ENCODE results near the gene TIMM22. TPM values are rescaled to one million over a fixed set of nuclear protein-coding genes. Genes with fewer than 3 reads are reported as not detected.
A peak's percentile ranks its signal among the peaks of the same experiment; 100 is the strongest.
"Not testable (repeated sequence)": the region's sequence is repeated elsewhere in the genome, so short reads cannot be mapped to it uniquely, and the experiment has no call there.

Gene TIMM22
- total RNA-seq, 1 experiment from 2014 or later: 11.6 TPM

DNA sequence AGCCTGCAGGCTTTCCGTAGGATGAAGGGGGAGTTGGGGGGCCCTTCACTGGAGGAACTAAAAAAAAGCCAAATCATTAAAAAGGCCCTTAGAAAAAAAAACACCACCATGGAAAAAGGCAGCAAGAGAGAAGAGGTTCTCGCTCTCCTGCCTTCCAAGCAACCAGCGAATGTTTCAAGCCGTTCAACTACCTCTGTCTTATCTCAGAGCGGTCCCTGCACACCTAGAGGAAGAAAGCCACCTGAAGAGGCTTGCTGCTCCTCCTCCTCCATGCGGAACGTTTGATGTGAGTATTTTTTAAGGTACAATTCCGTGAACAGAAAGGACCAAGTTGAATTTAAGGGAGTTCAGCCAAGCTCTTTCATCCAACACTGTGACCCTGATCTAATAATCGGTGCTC, 26.6 kb upstream of the TIMM22 start:
- Histone ChIP-seq H3K79me2 (ENCODE audit: low read depth) (peaks cover 43% of the 10 kb centered on the region), H4K20me1 (ENCODE audit: insufficient read depth) (no peaks in the 10 kb centered on the region; the same call in none of the 2 replicates), H3F3A (ENCODE audit: insufficient read depth, low read depth) (peaks cover 29% of the 10 kb centered on the region), H2AFZ (no peak overlapping the region), H3K4me3 (no peak overlapping the region), H3K9me2 (ENCODE audit: insufficient read depth) (no peaks in the 10 kb centered on the region), H3K9me3 (ENCODE audit: insufficient read depth, low read depth) (no peaks in the 10 kb centered on the region), H3K4me1 (replicated peaks; ENCODE audit: insufficient read depth) (peaks cover 34% of the 10 kb centered on the region), H3K36me3 (ENCODE audit: low read depth) (no peaks in the 10 kb centered on the region), H3K4me2 (no peak overlapping the region), H3K27ac (no peak overlapping the region), H3K27me3 (ENCODE audit: insufficient read depth, low read depth) (no peaks in the 10 kb centered on the region)
- intact Hi-C loops (cut with micrococcal nuclease; ENCODE audit: unreplicated experiment): no loop called here
- ChIA-PET POLR2A (ENCODE audit: unreplicated experiment) (no interaction called here), CTCF (no interaction called here)
- BruUV-seq (replicated peaks): no TSS peak
- DNase-seq: no peak
- TF ChIP-seq EZH2 (IDR thresholded peaks at IDR 0.05; ENCODE audit: low read depth): no peak
- no peak for TF ChIP-seq CTCF (conservative IDR thresholded peaks at IDR 0.05)

GRCh38 chr17:971861-972260, 25.1 kb upstream of the TIMM22 start:
- CTCF ChIA-PET: interaction anchor here (0.9 kb wide), 1 partner anchor 44 kb away, joined by 3 read pairs; no protein-coding TSS in a partner anchor
- H2AFZ ChIP-seq; DNase-seq; H3K9me2 ChIP-seq (ENCODE audit: insufficient read depth); H3K9me3 ChIP-seq (ENCODE audit: insufficient read depth, low read depth); H3K36me3 ChIP-seq (ENCODE audit: low read depth); H3K27me3 ChIP-seq (ENCODE audit: insufficient read depth, low read depth); H4K20me1 ChIP-seq (ENCODE audit: insufficient read depth); H3K4me3 ChIP-seq; BruUV-seq (replicated peaks); POLR2A ChIA-PET (ENCODE audit: unreplicated experiment): not testable (repeated sequence)
- intact Hi-C loops (cut with micrococcal nuclease; ENCODE audit: unreplicated experiment): loop anchor here (2.0 kb wide), 2 partner anchors 15 to 39 kb away; no protein-coding TSS in a partner anchor
- peaks cover 32% of the 10 kb centered on the region for H3F3A ChIP-seq (ENCODE audit: insufficient read depth, low read depth)
- H3K4me1 ChIP-seq (replicated peaks; ENCODE audit: insufficient read depth): peaks cover 42% of the 10 kb centered on the region
- H3K27ac ChIP-seq: peak overlapping the region; percentile 96
- peaks cover 58% of the 10 kb centered on the region for H3K79me2 ChIP-seq (ENCODE audit: low read depth)
- H3K4me2 ChIP-seq: peak overlapping the region; percentile 76

DNA sequence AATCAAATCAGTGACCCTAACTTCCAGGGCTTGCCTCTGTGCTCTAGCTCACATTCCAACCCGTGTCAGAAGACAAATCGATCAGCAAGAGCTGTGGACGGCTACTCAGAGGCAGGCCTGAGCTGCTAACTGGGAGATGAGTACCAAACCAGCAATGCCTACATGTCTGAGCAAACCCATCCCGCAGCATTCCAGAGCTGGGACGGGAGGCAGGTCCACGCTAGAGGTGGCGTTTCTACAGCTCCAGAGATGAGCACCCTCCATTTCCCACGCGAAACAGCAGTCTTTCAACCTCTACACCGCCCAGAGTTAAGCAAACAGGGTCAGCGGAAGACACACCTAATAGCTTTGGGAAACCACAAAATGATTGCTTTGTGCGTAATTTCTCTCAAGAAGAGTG, 23.9 kb upstream of the TIMM22 start:
- peaks cover 40% of the 10 kb centered on the region for H3F3A ChIP-seq (ENCODE audit: insufficient read depth, low read depth)
- peak; percentile 83 to 97 for DNase-seq
- H3K27me3 ChIP-seq (ENCODE audit: insufficient read depth, low read depth): no peaks in the 10 kb centered on the region
- BruUV-seq (replicated peaks): no TSS peak
- H3K36me3 ChIP-seq (ENCODE audit: low read depth): no peaks in the 10 kb centered on the region
- H3K4me2 ChIP-seq: peak overlapping the region; percentile 76
- H3K27ac ChIP-seq: peak overlapping the region; percentile 96
- ChIA-PET CTCF (interaction anchor here (0.9 kb wide), 1 partner anchor 45 kb away, joined by 3 read pairs; no protein-coding TSS in a partner anchor), POLR2A (ENCODE audit: unreplicated experiment) (interaction anchor here (0.6 to 0.7 kb wide), 3 partner anchors 22 to 740 kb away, joined by 3 to 5 read pairs (median 3); no protein-coding TSS in a partner anchor)
- H3K79me2 ChIP-seq (ENCODE audit: low read depth): peaks cover 70% of the 10 kb centered on the region
- no peaks in the 10 kb centered on the region for H3K9me3 ChIP-seq (ENCODE audit: insufficient read depth, low read depth)
- H3K9me2 ChIP-seq (ENCODE audit: insufficient read depth): no peaks in the 10 kb centered on the region
- peak overlapping the region; percentile 36; the same call in 1 of the 2 replicates for H3K4me3 ChIP-seq
- peak overlapping the region; percentile 34; the same call in 1 of the 2 replicates for H2AFZ ChIP-seq
- no peak for TF ChIP-seq CTCF (conservative IDR thresholded peaks at IDR 0.05)
- no peak for TF ChIP-seq EZH2 (IDR thresholded peaks at IDR 0.05; ENCODE audit: low read depth)
- H4K20me1 ChIP-seq (ENCODE audit: insufficient read depth): no peaks in the 10 kb centered on the region; the same call in none of the 2 replicates
- intact Hi-C loops (cut with micrococcal nuclease; ENCODE audit: unreplicated experiment): loop anchor here (1.0 to 2.0 kb wide), 3 partner anchors 16 to 45 kb away; no protein-coding TSS in a partner anchor
- H3K4me1 ChIP-seq (replicated peaks; ENCODE audit: insufficient read depth): peaks cover 54% of the 10 kb centered on the region

- DNase-seq; BruUV-seq (replicated peaks); H3K9me3 ChIP-seq (ENCODE audit: insufficient read depth, low read depth); H3K4me3 ChIP-seq; CTCF ChIA-PET; H3K27ac ChIP-seq; H2AFZ ChIP-seq; H4K20me1 ChIP-seq (ENCODE audit: insufficient read depth); H3K9me2 ChIP-seq (ENCODE audit: insufficient read depth); H3K27me3 ChIP-seq (ENCODE audit: insufficient read depth, low read depth); intact Hi-C loops (cut with micrococcal nuclease; ENCODE audit: unreplicated experiment); H3K36me3 ChIP-seq (ENCODE audit: low read depth): not testable (repeated sequence)
- Histone ChIP-seq H3K4me2 (peak overlapping the region; percentile 15; the same call in 1 of the 2 replicates), H3K79me2 (ENCODE audit: low read depth) (peaks cover 67% of the 10 kb centered on the region), H3F3A (ENCODE audit: insufficient read depth, low read depth) (peaks cover 40% of the 10 kb centered on the region), H3K4me1 (replicated peaks; ENCODE audit: insufficient read depth) (peaks cover 56% of the 10 kb centered on the region)
- POLR2A ChIA-PET (ENCODE audit: unreplicated experiment): interaction anchor here (0.5 kb wide), 1 partner anchor 186 kb away, joined by 26 read pairs; no protein-coding TSS in a partner anchor
Measured at GRCh38 chr17:974778-975177, 22.2 kb upstream of the TIMM22 start.

Measured in PC-9 (cell line).